Measurements from ENCODE around the gene PAK6.

- TF ChIP-seq CTCF (IDR thresholded peaks at IDR 0.05) (no peak), POLR2A (IDR thresholded peaks at IDR 0.05) (no peak), POLR2AphosphoS5 (IDR thresholded peaks at IDR 0.05; ENCODE audit: insufficient read depth in 1 of 2, low read depth in 1 of 2) (no peak)
Observed at GRCh38 chr15:40293905-40294895, 55.3 kb downstream of the PAK6 start.

Data from vagina (tissue), 2 donors.